ENCODE data around the gene TNRC6B. TPM values are rescaled to one million over a fixed set of nuclear protein-coding genes. Genes with fewer than 3 reads are reported as not detected.

Gene TNRC6B
- total and polyA plus RNA-seq, 5 donors from 2014 or later, result 50.6 to 144 (median 72.6) TPM

- Histone ChIP-seq H3K27ac (ENCODE audit: insufficient read depth, low read length, poor library complexity, severe bottlenecking) (peak overlapping the region; percentile 94), H3K9me3 (ENCODE audit: control insufficient read depth in 2 of 2, low read length in 2 of 2) (no peaks in the 10 kb centered on the region), H3K27me3 (ENCODE audit: control insufficient read depth, insufficient read depth, low read length) (no peaks in the 10 kb centered on the region), H3K4me3 (ENCODE audit: low read depth, low read length) (peak overlapping the region; percentile 64), H3K4me1 (ENCODE audit: control insufficient read depth, insufficient read depth, low read length, poor library complexity, severe bottlenecking) (peaks cover 54% of the 10 kb centered on the region), H3K36me3 (ENCODE audit: control insufficient read depth, insufficient read depth, low read length) (peaks cover 42% of the 10 kb centered on the region)
- Mint-ChIP-seq H3K27ac (peak overlapping the region; percentile 95 to 99 (median 97)), H3K36me3 (peaks cover 54% of the 10 kb centered on the region), H3K4me1 (peaks cover 39 to 73% (median 48%) of the 10 kb centered on the region in 4 donors), H3K9me3 (no peaks in the 10 kb centered on the region), H3K27me3 (no peaks in the 10 kb centered on the region), H3K4me3 (peak overlapping the region; percentile 57 to 82 (median 75))
- peak; percentile 87 to 88 for ATAC-seq (ENCODE audit: low read depth in 2 of 2)
- peak; percentile 47 to 87 (median 72) for DNase-seq
These were observed 112.3 kb downstream of the TNRC6B start for GRCh38 chr22:40289991-40290459.

DNA sequence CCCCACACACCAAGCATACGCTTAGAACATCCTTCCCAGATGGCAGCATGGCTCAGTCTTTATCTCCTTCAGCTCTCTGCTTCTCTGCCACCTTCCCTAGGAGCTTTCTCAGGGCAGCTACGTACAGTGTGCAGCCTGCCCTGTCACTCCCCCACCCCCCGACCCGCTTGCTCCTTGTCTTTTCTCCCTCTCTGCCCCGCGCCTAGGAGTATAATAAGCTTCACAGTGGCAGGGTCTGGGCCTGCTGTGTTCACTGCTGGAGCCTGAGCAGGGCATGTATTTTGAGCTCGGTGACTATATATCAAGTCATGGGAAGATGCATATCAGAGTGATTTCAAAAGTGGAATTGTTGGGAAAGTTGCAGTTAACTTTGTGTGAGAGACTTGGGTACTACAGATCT, 112.8 kb downstream of the TNRC6B start:
- Mint-ChIP-seq H3K27ac (peak overlapping the region; percentile 95 to 98 (median 97)), H3K9me3 (no peaks in the 10 kb centered on the region), H3K4me3 (peak overlapping the region; percentile 57 to 82 (median 75)), H3K27me3 (no peaks in the 10 kb centered on the region), H3K36me3 (peaks cover 53% of the 10 kb centered on the region), H3K4me1 (peaks cover 36 to 68% (median 44%) of the 10 kb centered on the region in 4 donors)
- peaks cover 43% of the 10 kb centered on the region for H3K36me3 ChIP-seq (ENCODE audit: control insufficient read depth, insufficient read depth, low read length)
- DNase-seq (no peak), ATAC-seq (ENCODE audit: low read depth in 2 of 2) (peak in 1 of 2 donors; percentile 5)
- peak overlapping the region; percentile 94 for H3K27ac ChIP-seq (ENCODE audit: insufficient read depth, low read length, poor library complexity, severe bottlenecking)
- no peaks in the 10 kb centered on the region for H3K27me3 ChIP-seq (ENCODE audit: control insufficient read depth, insufficient read depth, low read length)
- H3K9me3 ChIP-seq (ENCODE audit: control insufficient read depth in 2 of 2, low read length in 2 of 2), result no peaks in the 10 kb centered on the region
- H3K4me1 ChIP-seq (ENCODE audit: control insufficient read depth, insufficient read depth, low read length, poor library complexity, severe bottlenecking), result peaks cover 49% of the 10 kb centered on the region
- peak overlapping the region; percentile 64 for H3K4me3 ChIP-seq (ENCODE audit: low read depth, low read length)

GRCh38 chr22:40294696-40295095, 117.0 kb downstream of the TNRC6B start:
- Mint-ChIP-seq H3K4me1 (peaks cover 21 to 43% (median 23%) of the 10 kb centered on the region in 4 donors), H3K9me3 (no peaks in the 10 kb centered on the region), H3K27ac (peak overlapping the region in 2 of 3 donors; percentile 76 to 77), H3K4me3 (no peak overlapping the region), H3K36me3 (peaks cover 42% of the 10 kb centered on the region), H3K27me3 (no peaks in the 10 kb centered on the region)
- DNase-seq, result peak in 1 of 3 donors; percentile 33
- no peaks in the 10 kb centered on the region for H3K9me3 ChIP-seq (ENCODE audit: control insufficient read depth in 2 of 2, low read length in 2 of 2)
- H3K4me1 ChIP-seq (ENCODE audit: control insufficient read depth, insufficient read depth, low read length, poor library complexity, severe bottlenecking), result peaks cover 18% of the 10 kb centered on the region
- no peak overlapping the region for H3K27ac ChIP-seq (ENCODE audit: insufficient read depth, low read length, poor library complexity, severe bottlenecking)
- ATAC-seq (ENCODE audit: low read depth in 2 of 2), result no peak
- H3K4me3 ChIP-seq (ENCODE audit: low read depth, low read length), result no peak overlapping the region
- H3K36me3 ChIP-seq (ENCODE audit: control insufficient read depth, insufficient read depth, low read length), result peaks cover 37% of the 10 kb centered on the region
- H3K27me3 ChIP-seq (ENCODE audit: control insufficient read depth, insufficient read depth, low read length), result no peaks in the 10 kb centered on the region

GRCh38 chr22:40300316-40300715, 122.6 kb downstream of the TNRC6B start:
- H3K9me3 Mint-ChIP-seq, result no peaks in the 10 kb centered on the region
- peaks cover 39% of the 10 kb centered on the region for H3K36me3 Mint-ChIP-seq
- no peak overlapping the region for H3K4me3 ChIP-seq (ENCODE audit: low read depth, low read length)
- no peak for DNase-seq
- peaks cover 73% of the 10 kb centered on the region for H3K36me3 ChIP-seq (ENCODE audit: control insufficient read depth, insufficient read depth, low read length)
- no peak overlapping the region for H3K27ac ChIP-seq (ENCODE audit: insufficient read depth, low read length, poor library complexity, severe bottlenecking)
- H3K27me3 Mint-ChIP-seq, result no peaks in the 10 kb centered on the region
- no peaks in the 10 kb centered on the region for H3K27me3 ChIP-seq (ENCODE audit: control insufficient read depth, insufficient read depth, low read length)
- no peaks in the 10 kb centered on the region for H3K9me3 ChIP-seq (ENCODE audit: control insufficient read depth in 2 of 2, low read length in 2 of 2)
- no peak overlapping the region for H3K4me3 Mint-ChIP-seq
- H3K27ac Mint-ChIP-seq, result peak overlapping the region in 2 of 3 donors; percentile 55 to 69
- H3K4me1 ChIP-seq (ENCODE audit: control insufficient read depth, insufficient read depth, low read length, poor library complexity, severe bottlenecking), result no peaks in the 10 kb centered on the region
- peaks cover 4 to 12% (median 5%) of the 10 kb centered on the region in 4 donors for H3K4me1 Mint-ChIP-seq
- no peak for ATAC-seq (ENCODE audit: low read depth in 2 of 2)

DNA sequence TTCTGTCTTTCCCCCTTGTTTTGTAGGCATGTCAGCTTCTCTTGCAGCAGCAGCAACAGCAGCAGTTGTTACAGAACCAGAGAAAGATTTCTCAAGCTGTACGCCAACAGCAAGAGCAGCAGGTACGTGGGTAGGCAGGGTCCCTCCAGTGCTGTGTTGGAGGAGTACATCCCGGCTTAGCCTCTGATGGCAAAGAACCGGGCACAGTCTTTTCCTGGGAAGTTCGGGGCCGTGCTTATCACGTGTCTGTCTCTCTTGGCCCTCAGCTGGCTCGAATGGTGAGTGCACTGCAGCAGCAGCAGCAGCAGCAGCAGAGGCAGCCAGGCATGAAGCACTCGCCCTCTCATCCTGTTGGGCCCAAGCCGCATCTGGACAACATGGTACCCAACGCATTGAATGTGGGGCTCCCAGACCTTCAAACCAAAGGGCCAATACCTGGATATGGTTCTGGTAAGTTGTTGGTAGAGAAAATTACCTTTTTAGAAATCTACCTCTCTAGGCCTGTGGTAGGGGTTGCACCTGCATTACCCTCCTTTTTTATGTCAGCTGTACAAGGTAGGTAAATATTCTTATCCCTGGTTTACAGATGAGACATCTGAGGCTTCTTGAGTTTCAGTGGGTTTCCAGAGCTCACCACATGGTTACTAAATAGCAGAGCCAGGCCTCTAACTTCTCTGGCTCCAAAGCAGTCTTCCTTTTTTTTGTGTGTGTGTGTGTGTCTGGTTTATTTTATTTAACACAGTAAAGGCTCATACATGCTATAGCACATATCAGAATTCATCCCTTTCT, 123.4 kb downstream of the TNRC6B start:
- Histone ChIP-seq H3K9me3 (ENCODE audit: control insufficient read depth in 2 of 2, low read length in 2 of 2) (no peaks in the 10 kb centered on the region), H3K4me3 (ENCODE audit: low read depth, low read length) (no peak overlapping the region), H3K27me3 (ENCODE audit: control insufficient read depth, insufficient read depth, low read length) (no peaks in the 10 kb centered on the region), H3K27ac (ENCODE audit: insufficient read depth, low read length, poor library complexity, severe bottlenecking) (no peak overlapping the region), H3K4me1 (ENCODE audit: control insufficient read depth, insufficient read depth, low read length, poor library complexity, severe bottlenecking) (no peaks in the 10 kb centered on the region), H3K36me3 (ENCODE audit: control insufficient read depth, insufficient read depth, low read length) (peaks cover 67% of the 10 kb centered on the region)
- Mint-ChIP-seq H3K36me3 (peaks cover 38% of the 10 kb centered on the region), H3K27me3 (no peaks in the 10 kb centered on the region), H3K9me3 (no peaks in the 10 kb centered on the region), H3K4me1 (peaks cover 4 to 7% (median 6%) of the 10 kb centered on the region in 4 donors), H3K4me3 (no peak overlapping the region), H3K27ac (no peak overlapping the region)
- no peak for DNase-seq
- no peak for ATAC-seq (ENCODE audit: low read depth in 2 of 2)

GRCh38 chr22:40302149-40302548, 124.4 kb downstream of the TNRC6B start:
- Mint-ChIP-seq H3K27ac (no peak overlapping the region), H3K4me3 (no peak overlapping the region), H3K9me3 (no peaks in the 10 kb centered on the region), H3K36me3 (peaks cover 33% of the 10 kb centered on the region), H3K27me3 (no peaks in the 10 kb centered on the region), H3K4me1 (peaks cover 3 to 7% (median 4%) of the 10 kb centered on the region in 4 donors)
- DNase-seq, result no peak
- H3K9me3 ChIP-seq (ENCODE audit: control insufficient read depth in 2 of 2, low read length in 2 of 2), result no peaks in the 10 kb centered on the region
- H3K36me3 ChIP-seq (ENCODE audit: control insufficient read depth, insufficient read depth, low read length), result peaks cover 62% of the 10 kb centered on the region
- H3K27me3 ChIP-seq (ENCODE audit: control insufficient read depth, insufficient read depth, low read length), result no peaks in the 10 kb centered on the region
- no peak overlapping the region for H3K27ac ChIP-seq (ENCODE audit: insufficient read depth, low read length, poor library complexity, severe bottlenecking)
- ATAC-seq (ENCODE audit: low read depth in 2 of 2), result no peak
- no peak overlapping the region for H3K4me3 ChIP-seq (ENCODE audit: low read depth, low read length)
- H3K4me1 ChIP-seq (ENCODE audit: control insufficient read depth, insufficient read depth, low read length, poor library complexity, severe bottlenecking), result no peaks in the 10 kb centered on the region

DNA sequence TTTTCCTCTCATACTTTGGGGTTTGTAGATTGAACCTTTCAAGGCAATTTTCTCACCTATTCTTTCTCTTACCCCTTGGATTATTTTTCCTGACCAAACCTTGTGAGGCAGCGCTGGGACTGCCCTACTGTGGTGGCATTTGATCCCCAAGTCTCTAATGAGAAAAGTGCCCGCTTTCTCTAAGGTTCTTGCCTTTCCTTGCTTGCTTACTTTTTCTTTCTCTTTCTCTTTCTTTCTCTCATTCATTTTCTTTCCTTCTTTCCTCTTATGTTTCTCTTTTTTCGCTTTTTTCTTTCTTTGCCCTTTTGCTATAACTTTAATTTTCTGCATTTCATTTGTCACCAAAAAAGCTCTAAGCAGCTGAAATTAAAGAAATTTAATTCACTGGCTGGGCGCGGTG, 127.9 kb downstream of the TNRC6B start:
- H3K36me3 ChIP-seq (ENCODE audit: control insufficient read depth, insufficient read depth, low read length), result peaks cover 77% of the 10 kb centered on the region

More for the DNA sequence above, 127.9 kb downstream of the TNRC6B start:
- no peak for DNase-seq
- no peak for ATAC-seq (ENCODE audit: low read depth in 2 of 2)
- no peaks in the 10 kb centered on the region for H3K27me3 Mint-ChIP-seq
- Histone ChIP-seq H3K27ac (ENCODE audit: insufficient read depth, low read length, poor library complexity, severe bottlenecking) (no peak overlapping the region), H3K27me3 (ENCODE audit: control insufficient read depth, insufficient read depth, low read length) (no peaks in the 10 kb centered on the region), H3K4me1 (ENCODE audit: control insufficient read depth, insufficient read depth, low read length, poor library complexity, severe bottlenecking) (no peaks in the 10 kb centered on the region), H3K4me3 (ENCODE audit: low read depth, low read length) (no peak overlapping the region), H3K9me3 (ENCODE audit: control insufficient read depth in 2 of 2, low read length in 2 of 2) (no peaks in the 10 kb centered on the region)
- H3K36me3 Mint-ChIP-seq, result peaks cover 41% of the 10 kb centered on the region
- H3K4me3 Mint-ChIP-seq, result no peak overlapping the region
- no peaks in the 10 kb centered on the region for H3K9me3 Mint-ChIP-seq
- H3K4me1 Mint-ChIP-seq, result peaks cover 3 to 23% (median 14%) of the 10 kb centered on the region in 4 donors
- peak overlapping the region; percentile 44 to 82 (median 64) for H3K27ac Mint-ChIP-seq

Measured in CD4-positive, CD25-positive, alpha-beta regulatory T cell (primary cell).